Endothelial cell of umbilical vein (primary cell): Measurements from ENCODE around the gene GRIN3A. TPM values are rescaled to one million over a fixed set of nuclear protein-coding genes. Genes with fewer than 3 reads are reported as not detected.

Experiments used
- BruUV-seq: library from RNA; stranded (reverse); fragments of 400-500 nt; replicated peaks from 2 replicates; lab custom pipeline; 2021; lab: Mats Ljungman, UMichigan
- CTCF ChIA-PET: fragments of 300-600, 350-600 bp; sonication (Branson Sonifier 250); formaldehyde crosslinking; loops from one replicate; lab custom pipeline; 2021; ENCODE audit warnings: antibody characterized with exemption, inconsistent platforms; lab: Charles Lee
- POLR2A ChIA-PET: fragments of 300-600, 350-600 bp; sonication (Branson Sonifier 250); formaldehyde crosslinking; loops from one replicate; lab custom pipeline; 2021; ENCODE audit warnings: antibody characterized with exemption, inconsistent platforms; lab: Charles Lee
- DNase-seq: peaks from one replicate; pipeline ENCODE4 v3.0.0-alpha.2; 2011; ENCODE audit warnings: low read depth, low spot score
- FAIRE-seq: peaks from 2 replicates; lab custom pipeline; 2011; peaks lifted over from hg19 to GRCh38; lab: Jason Lieb, UNC
- H2AFZ ChIP-seq: 2 replicates; pipeline ENCODE4 v1.6.0; 2012; ENCODE audit warnings: low read depth, low read length, control low read depth, inconsistent platforms
- H3K27ac ChIP-seq: 2 replicates; pipeline ENCODE4 v1.5.1; 2011; ENCODE audit warnings: low read depth, mild to moderate bottlenecking, control low read depth, low read length, moderate library complexity; ENCODE audit not compliant: insufficient read depth
- H3K27me3 ChIP-seq, 2 experiments: 2 replicates each; pipeline versions ENCODE4 v1.6.0 to v1.6.1; 2011; ENCODE audit warnings: low read length in 2 of 2, mixed read lengths in 1 of 2; ENCODE audit not compliant: control insufficient read depth in 2 of 2, insufficient read depth in 2 of 2
- H3K36me3 ChIP-seq, 2 experiments: 2 replicates in 1 of 2; 3 replicates in 1 of 2; pipeline ENCODE4 v1.5.1; 2011; ENCODE audit warnings: low read length in 2 of 2, mild to moderate bottlenecking in 1 of 2, moderate library complexity in 1 of 2; ENCODE audit not compliant: control insufficient read depth in 2 of 2, insufficient read depth in 2 of 2; ENCODE audit errors: extremely low read depth in 1 of 2
- H3K4me1 ChIP-seq: 3 replicates; pipeline ENCODE4 v1.5.1; 2011; ENCODE audit warnings: mild to moderate bottlenecking, low read length; ENCODE audit not compliant: control insufficient read depth, insufficient read depth; ENCODE audit errors: extremely low read depth
- H3K4me2 ChIP-seq: 2 replicates; pipeline ENCODE4 v1.6.1; 2011; ENCODE audit warnings: low read length, control low read depth, mixed read lengths; ENCODE audit not compliant: insufficient read depth
- H3K4me3 ChIP-seq, 3 experiments: fragments of 200-600 bp in 1 of 3; sonication (generic), shearing (Covaris generic) in 1 of 3; replicated peaks in 1 of 3; 2 replicates each; pipeline ENCODE4 v1.5.1; 2011 to 2016; ENCODE audit warnings: control low read depth in 3 of 3, low read length in 3 of 3, mild to moderate bottlenecking in 2 of 3, inconsistent platforms in 1 of 3, low read depth in 1 of 3, moderate library complexity in 1 of 3; ENCODE audit not compliant: insufficient read depth in 1 of 3
- H3K79me2 ChIP-seq: 2 replicates; pipeline ENCODE4 v1.6.0; 2012; ENCODE audit warnings: low read length, inconsistent platforms; ENCODE audit not compliant: control insufficient read depth, insufficient read depth
- H3K9ac ChIP-seq: replicated peaks from 2 replicates; pipeline ENCODE3; 2011; ENCODE audit warnings: low read length, control low read depth; ENCODE audit not compliant: insufficient read depth; ENCODE audit errors: extremely low read depth
- H3K9me1 ChIP-seq: replicated peaks from 3 replicates; pipeline ENCODE4 v1.6.0; 2011; ENCODE audit warnings: mild to moderate bottlenecking, low read length; ENCODE audit not compliant: control insufficient read depth, insufficient read depth; ENCODE audit errors: extremely low read depth
- H3K9me3 ChIP-seq: replicated peaks from 2 replicates; pipeline ENCODE4 v1.5.1; 2012; ENCODE audit warnings: low read length, inconsistent platforms; ENCODE audit not compliant: control insufficient read depth, insufficient read depth
- H4K20me1 ChIP-seq: replicated peaks from 2 replicates; pipeline ENCODE3; 2011; ENCODE audit warnings: mild to moderate bottlenecking, low read length; ENCODE audit not compliant: control insufficient read depth, insufficient read depth; ENCODE audit errors: extremely low read depth
- EZH2 ChIP-seq: IDR thresholded peaks from 2 replicates; pipeline ENCODE4 v1.6.1; 2012; ENCODE audit warnings: borderline replicate concordance, low read depth, mild to moderate bottlenecking, moderate library complexity, low read length, inconsistent platforms; ENCODE audit not compliant: severe bottlenecking
- FOS ChIP-seq: IDR thresholded peaks from 2 replicates; pipeline ENCODE4 v1.6.1; 2011; ENCODE audit warnings: mild to moderate bottlenecking, low read length, moderate library complexity, borderline replicate concordance; ENCODE audit not compliant: insufficient read depth
- GATA2 ChIP-seq: IDR thresholded peaks from 2 replicates; pipeline ENCODE4 v1.7.0; 2011; ENCODE audit warnings: low read depth, mild to moderate bottlenecking, moderate library complexity, mixed read lengths, low read length; ENCODE audit not compliant: insufficient read length, insufficient read depth
- JUN ChIP-seq: IDR thresholded peaks from 2 replicates; pipeline ENCODE4 v1.6.1; 2011; ENCODE audit warnings: borderline replicate concordance, low read depth; ENCODE audit not compliant: insufficient read length, insufficient read depth
- MAX ChIP-seq: IDR thresholded peaks from 2 replicates; pipeline ENCODE4 v1.6.1; 2011; ENCODE audit not compliant: insufficient read depth, insufficient read length
- MYC ChIP-seq: IDR thresholded peaks from one replicate; pipeline ENCODE4 v1.6.1; 2011; ENCODE audit warnings: mild to moderate bottlenecking, low read depth, low read length
- POLR2A ChIP-seq: IDR thresholded peaks from 2 replicates; pipeline ENCODE4 v1.6.1; 2012; ENCODE audit warnings: low read depth, mild to moderate bottlenecking, control low read depth, low read length
- POLR2AphosphoS5 ChIP-seq: IDR thresholded peaks from 2 replicates; pipeline ENCODE4 v1.6.1; 2012; ENCODE audit warnings: low read depth, mild to moderate bottlenecking, control low read depth, low read length, moderate library complexity; ENCODE audit not compliant: insufficient read depth
- dilution Hi-C: fragments of 300-500 bp; cut with MboI; formaldehyde crosslinking; loops from one replicate; pipeline ENCODE4 v1.15.0; 2019; ENCODE audit warnings: low sequenced_read_pairs; ENCODE audit not compliant: extremely low pct_ligation_motif_present
- intact Hi-C: fragments of 100-400 bp; cut with micrococcal nuclease; formaldehyde crosslinking; loops from one replicate; pipeline ENCODE4 v1.10.0; 2022
- polyA plus RNA-seq, 4 experiments: library from polyadenylated mRNA; depleted of rRNA in 3 of 4; stranded (reverse) in 3 of 4; unstranded in 1 of 4; fragments of >200 nt; gene quantifications; 2 replicates each; pipeline versions ENCODE4 v1.2.1 to v1.2.3, GENCODE V29; 2011 to 2012; ENCODE audit warnings: missing spikeins in 1 of 4
- total RNA-seq: library from RNA; stranded (reverse); gene quantifications from 2 replicates; pipeline ENCODE4 v1.2.3, GENCODE V29; 2021
- TF ChIP-seq, protein P1 (sequence below), 2 donors: IDR thresholded peaks; 1 replicate in 1 of 2; 2 replicates in 1 of 2; pipeline ENCODE4 v1.5.1; 2011; ENCODE audit warnings: low read length in 2 of 2, mild to moderate bottlenecking in 2 of 2, moderate library complexity in 2 of 2, control low read depth in 1 of 2, inconsistent platforms in 1 of 2, low read depth in 1 of 2; ENCODE audit not compliant: insufficient read depth in 1 of 2; ENCODE audit errors: extremely low read depth in 1 of 2

Gene GRIN3A
- total and polyA plus RNA-seq, 2 donors (not counting 3 experiments of a cell fraction or from before 2014, with no cell fraction given) = not detected

DNA sequence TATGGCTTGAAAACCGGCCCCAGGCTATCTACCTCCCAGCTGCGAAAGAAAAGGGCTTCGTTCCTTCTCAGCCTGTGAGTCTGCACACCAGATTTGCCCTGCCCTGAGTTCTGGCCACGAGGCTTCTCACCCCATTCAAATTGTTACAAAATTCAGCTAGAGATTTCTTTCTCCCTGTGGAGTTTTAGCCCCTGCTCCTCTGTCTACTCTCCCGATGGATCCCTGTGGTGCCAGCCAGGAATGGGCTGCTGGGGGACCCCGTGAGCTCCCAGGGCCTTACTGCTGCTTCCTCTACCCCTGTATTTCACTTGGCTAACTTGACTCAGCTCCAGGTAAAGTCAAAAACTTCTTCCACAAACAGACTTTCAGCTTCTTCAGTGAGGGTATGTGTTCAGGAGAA, 214.1 kb downstream of the GRIN3A start:
- POLR2A ChIA-PET = no interaction called here
- TF ChIP-seq FOS = no peak
- no peak for TF ChIP-seq POLR2A
- TF ChIP-seq POLR2AphosphoS5 = no peak
- no peak for TF ChIP-seq JUN
- no peak for TF ChIP-seq GATA2
- TF ChIP-seq, protein P1, sequence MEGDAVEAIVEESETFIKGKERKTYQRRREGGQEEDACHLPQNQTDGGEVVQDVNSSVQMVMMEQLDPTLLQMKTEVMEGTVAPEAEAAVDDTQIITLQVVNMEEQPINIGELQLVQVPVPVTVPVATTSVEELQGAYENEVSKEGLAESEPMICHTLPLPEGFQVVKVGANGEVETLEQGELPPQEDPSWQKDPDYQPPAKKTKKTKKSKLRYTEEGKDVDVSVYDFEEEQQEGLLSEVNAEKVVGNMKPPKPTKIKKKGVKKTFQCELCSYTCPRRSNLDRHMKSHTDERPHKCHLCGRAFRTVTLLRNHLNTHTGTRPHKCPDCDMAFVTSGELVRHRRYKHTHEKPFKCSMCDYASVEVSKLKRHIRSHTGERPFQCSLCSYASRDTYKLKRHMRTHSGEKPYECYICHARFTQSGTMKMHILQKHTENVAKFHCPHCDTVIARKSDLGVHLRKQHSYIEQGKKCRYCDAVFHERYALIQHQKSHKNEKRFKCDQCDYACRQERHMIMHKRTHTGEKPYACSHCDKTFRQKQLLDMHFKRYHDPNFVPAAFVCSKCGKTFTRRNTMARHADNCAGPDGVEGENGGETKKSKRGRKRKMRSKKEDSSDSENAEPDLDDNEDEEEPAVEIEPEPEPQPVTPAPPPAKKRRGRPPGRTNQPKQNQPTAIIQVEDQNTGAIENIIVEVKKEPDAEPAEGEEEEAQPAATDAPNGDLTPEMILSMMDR (IDR thresholded peaks at IDR 0.05; ENCODE audit: extremely low read depth in 1 of 2, insufficient read depth in 1 of 2, low read depth in 1 of 2, low read length in 2 of 2) = no peak
- no peak for TF ChIP-seq EZH2
- TF ChIP-seq MAX = no peak
- TF ChIP-seq MYC = no peak
- Histone ChIP-seq H2AFZ (no peak overlapping the region), H3K4me2 (no peak overlapping the region), H3K9ac (no peak overlapping the region), H4K20me1 (no peaks in the 10 kb centered on the region), H3K9me3 (no peaks in the 10 kb centered on the region), H3K27ac (no peak overlapping the region), H3K4me1 (no peaks in the 10 kb centered on the region), H3K4me3 (no peak overlapping the region), H3K79me2 (no peaks in the 10 kb centered on the region), H3K27me3 (no peaks in the 10 kb centered on the region), H3K9me1 (no peaks in the 10 kb centered on the region), H3K36me3 (no peaks in the 10 kb centered on the region)
- intact Hi-C loops = no loop called here
- dilution Hi-C loops = no loop called here
- no peak for DNase-seq
- CTCF ChIA-PET = interaction anchor here (2.6 kb wide), 1 partner anchor 65 kb away, joined by 9 read pairs; no protein-coding TSS in a partner anchor
- no TSS peak for BruUV-seq
- FAIRE-seq = no peak

Other genes starting within 250 kb of the GRIN3A start
- gene RNF20, start 204.8 kb downstream of the GRIN3A start, total RNA-seq = 31.6 and 33.7 TPM in 2 replicates
- 4.3 and 6.1 TPM in 2 replicates for gene RNF20, start 204.8 kb downstream of the GRIN3A start, polyA plus RNA-seq
- not detected in 2 replicates for gene PPP3R2, start 143.7 kb downstream of the GRIN3A start, total RNA-seq
- not detected in 2 replicates for gene PPP3R2, start 143.7 kb downstream of the GRIN3A start, polyA plus RNA-seq